HUES48 (cell line): Measurements from ENCODE around the gene MLLT10.

Experiments
- H3K27ac ChIP-seq: one replicate; pipeline ENCODE4 v1.7.0; 2013; ENCODE audit warnings: low read depth, low read length, inconsistent platforms
- H3K27me3 ChIP-seq: 2 replicates; pipeline ENCODE4 v1.6.1; 2013; ENCODE audit warnings: mild to moderate bottlenecking, low read length; ENCODE audit not compliant: control insufficient read depth, insufficient read depth
- H3K36me3 ChIP-seq: 2 replicates; pipeline ENCODE4 v1.6.1; 2013; ENCODE audit warnings: low read length; ENCODE audit not compliant: control insufficient read depth, insufficient read depth
- H3K4me1 ChIP-seq: 2 replicates; pipeline ENCODE4 v1.6.1; 2013; ENCODE audit warnings: mild to moderate bottlenecking, low read length; ENCODE audit not compliant: control insufficient read depth, insufficient read depth
- H3K4me3 ChIP-seq: 2 replicates; pipeline ENCODE4 v1.5.1; 2013; ENCODE audit warnings: mild to moderate bottlenecking, low read depth, low read length
- H3K9ac ChIP-seq: 2 replicates; pipeline ENCODE4 v1.6.1; 2013; ENCODE audit warnings: mild to moderate bottlenecking, low read depth, low read length, moderate library complexity
- H3K9me3 ChIP-seq: 2 replicates; pipeline ENCODE4 v1.6.1; 2013; ENCODE audit warnings: low read length; ENCODE audit not compliant: control insufficient read depth, insufficient read depth

Gene MLLT10

DNA sequence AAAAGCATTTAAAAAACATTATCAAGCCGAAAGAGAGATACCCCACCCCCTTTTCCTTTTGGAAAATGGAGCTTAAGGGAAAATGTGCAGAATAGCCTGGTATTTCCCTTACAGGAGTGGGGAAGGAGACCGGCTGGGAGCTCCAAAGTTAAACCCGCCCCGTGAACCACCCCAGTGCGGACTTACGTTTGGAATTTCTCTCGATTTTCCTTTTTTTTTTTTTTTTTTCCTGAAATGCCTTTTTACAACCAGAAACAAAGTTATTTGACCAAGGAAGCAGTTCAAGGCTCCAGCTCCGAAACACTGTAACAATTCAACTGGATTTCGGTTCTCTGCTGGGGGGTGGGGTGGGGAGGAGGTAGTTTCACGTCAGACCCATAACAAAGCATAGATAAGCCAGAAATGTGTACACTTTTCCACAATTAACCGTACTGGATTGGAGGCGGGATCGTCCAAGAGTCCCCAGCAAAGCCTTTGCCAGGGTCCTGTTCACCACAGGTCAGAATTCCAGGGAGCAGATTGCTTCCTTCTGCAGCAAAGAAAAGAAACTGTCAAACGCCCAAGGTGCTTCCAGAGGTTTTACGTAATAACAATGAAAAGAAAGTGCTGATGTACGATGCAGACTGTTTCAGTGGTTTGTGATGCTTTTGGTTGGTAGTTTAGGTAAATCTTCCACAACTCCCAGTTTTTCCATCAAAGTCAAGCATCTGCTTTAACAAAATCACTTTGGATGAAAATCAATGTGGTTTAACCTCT, 15.2 kb upstream of the MLLT10 start:
- Histone ChIP-seq H3K9me3 (no peaks in the 10 kb centered on the region), H3K27ac (peak overlapping the region; percentile 68), H3K27me3 (peaks cover 61% of the 10 kb centered on the region), H3K36me3 (no peaks in the 10 kb centered on the region), H3K9ac (no peak overlapping the region), H3K4me1 (peaks cover 81% of the 10 kb centered on the region), H3K4me3 (peak overlapping the region; percentile 82)

DNA sequence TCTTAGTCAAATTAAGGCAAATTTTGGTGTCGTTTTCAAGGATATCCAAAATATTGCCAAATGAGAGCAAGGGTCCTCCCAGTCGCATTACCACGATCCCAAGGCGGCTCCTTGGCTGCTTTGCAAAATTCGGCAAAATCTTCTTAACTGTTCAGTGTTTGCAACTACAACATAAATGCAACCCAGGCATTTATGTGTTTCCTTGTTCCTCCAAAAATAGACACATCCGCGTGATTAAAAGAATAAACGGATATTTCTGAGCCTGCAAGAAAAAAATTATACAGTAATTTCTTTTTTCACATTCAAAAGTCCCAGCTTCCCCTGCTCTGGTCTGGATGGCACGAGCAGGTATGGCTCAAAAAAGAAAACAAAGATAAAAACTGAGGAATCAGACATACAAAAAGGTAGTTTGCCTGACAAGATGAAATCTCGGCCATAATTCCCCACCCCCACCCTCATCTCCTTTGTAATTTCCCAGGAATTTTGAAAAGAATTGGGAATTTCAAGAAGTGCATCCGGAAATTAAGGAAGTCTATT, 14.6 kb upstream of the MLLT10 start:
- peak overlapping the region; percentile 68 for H3K27ac ChIP-seq

DNA sequence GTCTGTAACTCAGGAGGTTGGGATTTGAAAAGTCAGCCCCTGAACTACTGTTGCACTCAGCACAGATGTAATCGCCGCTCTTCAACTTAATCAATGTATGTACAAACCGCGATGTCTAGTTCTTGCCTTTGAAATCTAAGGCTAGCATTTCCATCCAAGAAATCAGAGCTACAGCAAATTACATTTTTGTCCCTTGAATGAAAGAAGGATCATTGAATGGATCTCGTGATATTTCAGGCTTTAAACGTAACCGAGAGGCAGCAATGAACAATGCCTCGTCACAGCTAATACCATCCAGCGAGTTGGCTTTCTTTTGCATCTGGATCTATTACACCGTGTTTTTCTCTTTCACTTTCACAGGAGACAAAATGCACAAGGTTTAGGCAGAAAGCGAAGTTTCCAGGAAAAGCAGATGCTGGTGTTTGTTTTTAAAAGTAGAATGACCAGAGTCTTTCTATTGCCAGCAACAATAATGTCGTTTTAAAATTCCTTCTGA, 14.0 kb upstream of the MLLT10 start:
- no peaks in the 10 kb centered on the region for H3K9me3 ChIP-seq
- H3K4me1 ChIP-seq, result peaks cover 77% of the 10 kb centered on the region
- peak overlapping the region; percentile 39 for H3K27ac ChIP-seq
- H3K36me3 ChIP-seq, result no peaks in the 10 kb centered on the region
- H3K9ac ChIP-seq, result no peak overlapping the region
- H3K4me3 ChIP-seq, result peak overlapping the region; percentile 82
- peaks cover 51% of the 10 kb centered on the region for H3K27me3 ChIP-seq

More for the DNA sequence above, 14.6 kb upstream of the MLLT10 start:
- Histone ChIP-seq H3K36me3 (no peaks in the 10 kb centered on the region), H3K4me3 (peak overlapping the region; percentile 82), H3K4me1 (peaks cover 81% of the 10 kb centered on the region), H3K9me3 (no peaks in the 10 kb centered on the region), H3K9ac (no peak overlapping the region), H3K27me3 (peaks cover 56% of the 10 kb centered on the region)

DNA sequence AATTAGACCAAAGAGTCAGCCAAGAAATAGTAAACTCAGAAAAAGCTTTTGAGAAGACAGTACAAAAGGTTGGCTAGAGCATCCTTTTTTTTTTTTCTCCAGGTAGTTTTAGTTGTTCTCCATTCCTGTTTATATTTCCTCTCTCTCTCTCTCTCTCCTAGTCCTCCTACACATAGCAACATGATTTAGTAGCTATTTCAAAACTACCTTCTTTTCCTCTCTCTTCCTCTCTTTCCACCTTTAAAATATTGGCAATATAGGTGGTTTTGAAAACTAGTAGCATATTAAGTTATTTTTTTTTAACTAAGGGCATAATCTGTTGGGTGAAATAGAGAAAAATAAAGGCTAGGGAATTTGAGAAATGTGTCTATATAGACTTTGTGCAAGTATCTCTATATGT, 13.5 kb upstream of the MLLT10 start:
- H3K9me3 ChIP-seq, result no peaks in the 10 kb centered on the region
- peaks cover 46% of the 10 kb centered on the region for H3K27me3 ChIP-seq
- no peak overlapping the region for H3K9ac ChIP-seq
- no peak overlapping the region for H3K27ac ChIP-seq
- peaks cover 71% of the 10 kb centered on the region for H3K4me1 ChIP-seq
- peak overlapping the region; percentile 16; the same call in 1 of the 2 replicates for H3K4me3 ChIP-seq
- H3K36me3 ChIP-seq, result no peaks in the 10 kb centered on the region

DNA sequence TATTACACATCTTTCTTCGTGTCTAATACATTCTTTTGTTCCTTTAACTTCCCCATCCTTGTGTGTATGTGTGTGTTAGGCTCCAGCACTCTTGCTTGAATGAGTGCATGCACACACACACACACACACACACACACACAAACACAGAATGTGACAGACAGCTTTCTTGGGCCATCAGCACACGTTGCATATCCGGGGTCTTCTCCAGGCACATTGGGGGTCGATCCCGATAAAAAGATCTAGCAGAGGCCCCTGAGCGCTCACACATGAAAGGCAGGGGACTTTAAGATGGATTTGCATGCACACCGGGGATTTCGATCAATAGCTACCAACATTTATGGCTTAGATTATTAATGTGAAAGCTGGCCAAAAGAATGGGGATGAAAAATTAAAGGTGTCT, 13.1 kb upstream of the MLLT10 start:
- H3K4me1 ChIP-seq, result peaks cover 67% of the 10 kb centered on the region
- peaks cover 42% of the 10 kb centered on the region for H3K27me3 ChIP-seq
- H3K9me3 ChIP-seq, result no peaks in the 10 kb centered on the region
- no peaks in the 10 kb centered on the region for H3K36me3 ChIP-seq
- peak overlapping the region; percentile 16; the same call in 1 of the 2 replicates for H3K4me3 ChIP-seq
- H3K9ac ChIP-seq, result no peak overlapping the region
- H3K27ac ChIP-seq, result no peak overlapping the region

DNA sequence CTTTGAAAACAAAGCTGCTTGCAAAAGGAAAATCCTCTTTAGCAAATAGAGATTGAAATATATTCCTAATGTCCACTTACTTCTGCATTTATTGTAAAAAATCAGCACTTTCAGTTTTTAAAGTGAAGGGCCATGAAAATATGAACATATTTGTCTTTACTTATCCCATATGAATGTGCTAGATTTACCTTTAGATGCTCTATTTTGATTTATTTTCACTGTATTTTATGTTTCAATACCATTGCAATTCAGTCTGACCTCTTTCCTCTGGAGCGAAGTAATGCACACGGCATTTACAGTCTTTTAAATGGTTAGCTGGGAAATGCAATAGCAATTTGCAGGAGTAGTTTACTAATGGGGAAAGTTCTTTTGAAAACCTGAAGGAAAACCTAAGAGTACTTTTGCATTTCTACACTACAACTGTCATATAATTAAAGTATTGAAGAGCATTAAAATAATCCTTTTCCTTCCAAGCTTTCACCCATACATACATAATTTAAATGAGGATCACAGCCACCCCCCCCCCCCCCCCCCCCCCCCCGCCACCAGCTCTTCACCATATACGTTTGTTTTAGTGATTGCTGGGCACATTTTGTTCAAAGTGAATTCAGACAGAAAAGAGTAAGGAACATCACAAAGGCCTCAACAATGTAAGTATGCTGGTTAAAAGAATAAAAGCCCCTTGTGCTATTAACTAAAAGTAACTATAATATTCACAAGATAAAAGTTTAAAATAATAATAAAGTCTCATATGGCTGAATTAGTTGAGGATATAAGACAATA, 12.1 kb upstream of the MLLT10 start:
- Histone ChIP-seq H3K27me3 (peaks cover 37% of the 10 kb centered on the region), H3K4me1 (peaks cover 65% of the 10 kb centered on the region), H3K36me3 (no peaks in the 10 kb centered on the region), H3K9me3 (no peaks in the 10 kb centered on the region), H3K9ac (no peak overlapping the region), H3K27ac (peak overlapping the region; percentile 99), H3K4me3 (peak overlapping the region; percentile 7; the same call in 1 of the 2 replicates)

DNA sequence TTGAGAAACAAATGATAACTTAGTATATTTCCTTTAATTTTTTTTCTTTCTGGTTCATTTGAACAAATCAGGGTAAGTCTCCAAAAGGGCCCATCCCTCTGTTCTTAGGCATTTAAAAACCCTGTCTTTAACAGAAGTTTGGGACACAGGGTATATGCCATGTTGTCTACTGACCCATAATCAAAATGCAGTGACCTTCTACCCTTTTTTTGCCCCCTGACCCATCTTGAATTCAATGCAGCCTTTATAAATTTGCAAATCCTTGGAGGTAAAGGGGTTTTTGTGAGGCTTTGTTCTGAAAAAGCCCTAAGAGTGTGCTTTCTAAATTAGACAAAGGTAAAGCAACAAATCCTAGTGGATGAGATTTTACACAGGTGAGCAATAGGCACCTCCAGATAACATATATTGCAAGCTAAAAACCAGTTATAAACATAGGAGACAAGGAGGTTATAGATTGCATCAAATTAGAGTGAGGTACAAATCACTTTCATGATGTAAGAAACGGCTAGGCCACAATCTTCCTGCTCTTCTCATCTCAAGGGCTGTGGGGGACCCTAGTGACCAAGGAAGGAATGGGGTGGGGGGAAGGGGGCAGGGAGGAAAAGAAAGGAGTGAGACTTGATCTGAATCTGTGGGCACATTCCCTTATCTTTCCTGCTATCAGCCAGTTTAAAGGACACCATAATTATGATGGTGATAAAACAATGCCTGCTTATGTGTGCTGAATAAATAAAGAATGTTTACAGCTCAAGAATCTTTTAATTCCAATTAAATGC, 11.2 kb upstream of the MLLT10 start:
- Histone ChIP-seq H3K9ac (no peak overlapping the region), H3K27me3 (peaks cover 32% of the 10 kb centered on the region), H3K4me1 (peaks cover 64% of the 10 kb centered on the region), H3K36me3 (no peaks in the 10 kb centered on the region), H3K9me3 (no peaks in the 10 kb centered on the region), H3K27ac (peak overlapping the region; percentile 99), H3K4me3 (0 out of 2 replicates have a peak overlapping the region, but pooled peaks have one; percentile 7)

DNA sequence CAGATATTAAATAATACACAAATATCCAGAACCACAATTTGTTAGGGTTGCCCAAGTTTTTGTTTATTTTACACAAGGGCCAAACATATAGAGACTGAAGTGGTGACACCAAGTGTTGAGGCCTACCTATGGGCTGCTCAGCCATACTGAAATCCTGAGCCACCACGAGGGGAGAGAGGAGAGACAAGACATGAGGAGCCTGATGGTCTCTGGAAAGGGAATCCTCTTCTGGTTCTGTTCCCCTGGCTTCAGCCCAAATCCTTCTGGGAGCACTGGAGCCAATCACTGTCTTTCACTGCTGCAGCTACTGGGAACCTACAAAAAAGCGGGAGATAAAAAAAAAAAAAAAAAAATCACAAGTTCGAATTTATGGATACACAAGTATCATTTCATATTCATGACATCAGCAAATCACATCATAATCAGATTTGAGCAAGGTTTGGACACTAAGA, 10.4 kb upstream of the MLLT10 start:
- no peaks in the 10 kb centered on the region for H3K9me3 ChIP-seq
- no peaks in the 10 kb centered on the region for H3K36me3 ChIP-seq
- H3K9ac ChIP-seq, result peak overlapping the region; percentile 74; the same call in 1 of the 2 replicates
- H3K27me3 ChIP-seq, result peaks cover 26% of the 10 kb centered on the region
- H3K27ac ChIP-seq, result peak overlapping the region; percentile 99
- peaks cover 64% of the 10 kb centered on the region for H3K4me1 ChIP-seq
- peak overlapping the region; percentile 68 for H3K4me3 ChIP-seq

DNA sequence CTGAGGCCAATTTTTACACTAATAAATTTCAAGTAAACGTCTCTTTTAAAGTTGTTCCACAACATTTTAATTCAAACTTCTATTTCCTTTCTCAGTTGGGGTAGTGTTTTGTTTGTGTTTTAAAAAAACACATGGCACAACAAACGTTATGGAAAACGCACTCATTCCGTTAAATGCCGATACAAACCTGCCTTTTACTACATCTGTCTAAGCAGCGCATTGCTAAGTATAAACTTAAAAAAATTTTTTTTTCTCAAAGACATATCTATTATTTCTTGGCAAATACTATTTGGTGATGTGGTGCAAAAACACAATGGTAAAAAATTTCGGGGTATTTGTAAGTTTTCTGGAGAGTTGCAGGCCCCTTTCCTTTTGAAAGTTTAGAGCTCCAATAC, 9.9 kb upstream of the MLLT10 start:
- peaks cover 20% of the 10 kb centered on the region for H3K27me3 ChIP-seq
- H3K9ac ChIP-seq, result peak overlapping the region; percentile 74
- peak overlapping the region; percentile 99 for H3K27ac ChIP-seq
- peaks cover 64% of the 10 kb centered on the region for H3K4me1 ChIP-seq
- H3K36me3 ChIP-seq, result no peaks in the 10 kb centered on the region
- no peaks in the 10 kb centered on the region for H3K9me3 ChIP-seq
- H3K4me3 ChIP-seq, result peak overlapping the region; percentile 68
